Measurements from ENCODE around the gene SLC9B2.

- TF ChIP-seq POLR2AphosphoS5 (IDR thresholded peaks at IDR 0.05) (no peak), POLR2A (IDR thresholded peaks at IDR 0.05) (no peak)
Measured at GRCh38 chr4:102981005-102981404, 95.6 kb downstream of the SLC9B2 start.
